H1 (cell line): ENCODE measurements around the gene FKBP8.

Experiments
- CTCF ChIP-seq, 3 experiments: IDR thresholded peaks; 1 replicate in 2 of 3; 2 replicates in 1 of 3; pipeline versions ENCODE4 v1.5.1 to v1.6.1; 2011; ENCODE audit warnings: low read length in 3 of 3, mild to moderate bottlenecking in 3 of 3, inconsistent platforms in 2 of 3, low read depth in 1 of 3, moderate library complexity in 1 of 3; ENCODE audit not compliant: insufficient read depth in 1 of 3; ENCODE audit errors: control extremely low read depth in 1 of 3
- EGR1 ChIP-seq: IDR thresholded peaks from 2 replicates; pipeline ENCODE4 v1.6.1; 2011; ENCODE audit warnings: low read depth, low read length, borderline replicate concordance
- EZH2 ChIP-seq: fragments of 200-600 bp; sonication (generic); IDR thresholded peaks from 2 replicates; pipeline ENCODE4 v1.7.1; 2012; ENCODE audit warnings: low read depth, mild to moderate bottlenecking, moderate library complexity, low read length, inconsistent platforms; ENCODE audit not compliant: severe bottlenecking
- JUND ChIP-seq: IDR thresholded peaks from 2 replicates; pipeline ENCODE4 v1.6.1; 2011; ENCODE audit warnings: mild to moderate bottlenecking, improper control_type of control experiment, low read length
- POLR2A ChIP-seq, 2 experiments: IDR thresholded peaks; 1 replicate in 1 of 2; 2 replicates in 1 of 2; pipeline ENCODE4 v1.6.1; 2011; ENCODE audit warnings: low read depth in 2 of 2, low read length in 2 of 2, mild to moderate bottlenecking in 2 of 2; ENCODE audit errors: control extremely low read depth in 1 of 2
- RAD21 ChIP-seq, 2 experiments: IDR thresholded peaks in 1 of 2; conservative IDR thresholded peaks in 1 of 2; 2 replicates each; pipeline ENCODE4 v1.6.1; 2011; ENCODE audit warnings: low read depth in 2 of 2, low read length in 2 of 2, improper control_type of control experiment in 1 of 2, inconsistent platforms in 1 of 2, mild to moderate bottlenecking in 1 of 2, moderate library complexity in 1 of 2
- SIX5 ChIP-seq: IDR thresholded peaks from 2 replicates; pipeline ENCODE4 v1.6.1; 2011; ENCODE audit warnings: mild to moderate bottlenecking, low read depth, low read length

- TF ChIP-seq EZH2 (no peak), JUND (no peak), EGR1 (no peak), SIX5 (no peak), CTCF (IDR thresholded peaks at IDR 0.05; ENCODE audit: control extremely low read depth in 1 of 3, insufficient read depth in 1 of 3, low read depth in 1 of 3, low read length in 3 of 3) (no peak), POLR2A (IDR thresholded peaks at IDR 0.05; ENCODE audit: control extremely low read depth in 1 of 2, low read depth in 2 of 2, low read length in 2 of 2) (no peak), RAD21 (IDR thresholded peaks at IDR 0.05 in 1 of 2, conservative IDR thresholded peaks at IDR 0.05 in 1 of 2; ENCODE audit: low read depth in 2 of 2, low read length in 2 of 2) (no peak)
Measured at GRCh38 chr19:18502246-18502637, 41.1 kb downstream of the FKBP8 start.
